SK-N-SH (cell line): ENCODE measurements around the gene IKZF1. TPM values are rescaled to one million over a fixed set of nuclear protein-coding genes. Genes with fewer than 3 reads are reported as not detected.

Experiments used
- CTCF ChIA-PET: fragments of 300-600, 350-600 bp; formaldehyde crosslinking; extraction: SDS; loops from one replicate; lab custom pipeline; 2021; lab: Yijun Ruan, JAX
- POLR2A ChIA-PET: fragments of 350-600 bp; sonication (Branson Sonifier 250); formaldehyde crosslinking; extraction: SDS; loops from one replicate; lab custom pipeline; 2020; ENCODE audit warnings: antibody characterized with exemption, inconsistent platforms; lab: Yijun Ruan, JAX
- DNase-seq: peaks from one replicate; pipeline ENCODE4 v3.0.0; 2012
- H2AFZ ChIP-seq: fragments of 200-600 bp; sonication (generic); 2 replicates; pipeline ENCODE4 v1.8.1; 2016; ENCODE audit warnings: antibody characterized with exemption, mild to moderate bottlenecking, low read depth
- H3F3A ChIP-seq: fragments of 200-600 bp; sonication (generic); replicated peaks from 2 replicates; pipeline ENCODE3; 2016; ENCODE audit warnings: antibody characterized with exemption, mild to moderate bottlenecking; ENCODE audit not compliant: insufficient read depth
- H3K27ac ChIP-seq, 2 experiments: fragments of 200-500 bp in 1 of 2; fragments of 200-600 bp in 1 of 2; sonication (Bioruptor generic) in 1 of 2; sonication (generic), shearing (Covaris generic) in 1 of 2; 2 replicates each; pipeline versions ENCODE4 v1.5.1 to v1.6.1; 2014 to 2016; ENCODE audit warnings: low read depth in 2 of 2, inconsistent platforms in 1 of 2, low read length in 1 of 2, mild to moderate bottlenecking in 1 of 2, mixed read lengths in 1 of 2
- H3K27me3 ChIP-seq: fragments of 200-600 bp; sonication (generic), shearing (Covaris generic); 2 replicates; pipeline ENCODE4 v1.6.1; 2016; ENCODE audit warnings: mixed run types; ENCODE audit not compliant: insufficient read depth
- H3K36me3 ChIP-seq, 2 experiments: fragments of 200-500 bp in 1 of 2; fragments of 200-600 bp in 1 of 2; sonication (Bioruptor generic) in 1 of 2; sonication (generic) in 1 of 2; replicated peaks in 1 of 2; 2 replicates each; pipeline versions ENCODE3 to v1.5.1; 2014 to 2016; ENCODE audit warnings: low read length in 1 of 2, mild to moderate bottlenecking in 1 of 2; ENCODE audit not compliant: insufficient read depth in 2 of 2, control insufficient read depth in 1 of 2
- H3K4me1 ChIP-seq, 2 experiments: fragments of 200-500 bp in 1 of 2; fragments of 200-600 bp in 1 of 2; sonication (Bioruptor generic) in 1 of 2; sonication (generic), shearing (Covaris generic) in 1 of 2; 2 replicates each; pipeline versions ENCODE4 v1.5.1 to v1.6.1; 2014 to 2016; ENCODE audit warnings: low read depth in 1 of 2, low read length in 1 of 2, mixed run types in 1 of 2; ENCODE audit not compliant: insufficient read depth in 2 of 2, control insufficient read depth in 1 of 2
- H3K4me2 ChIP-seq: fragments of 200-600 bp; sonication (generic), shearing (Covaris generic); 2 replicates; pipeline ENCODE4 v1.6.1; 2017; ENCODE audit warnings: mixed run types
- H3K4me3 ChIP-seq, 2 experiments: fragments of 200-500 bp in 1 of 2; fragments of 200-600 bp in 1 of 2; sonication (Bioruptor generic) in 1 of 2; sonication (generic), shearing (Covaris generic) in 1 of 2; 2 replicates each; pipeline versions ENCODE4 v1.5.1 to v1.8.1; 2014 to 2016; ENCODE audit warnings: low read depth in 2 of 2, inconsistent platforms in 1 of 2, low read length in 1 of 2, mild to moderate bottlenecking in 1 of 2, mixed read lengths in 1 of 2, moderate library complexity in 1 of 2
- H3K79me2 ChIP-seq: fragments of 200-600 bp; sonication (generic); 2 replicates; pipeline ENCODE4 v1.8.1; 2017; ENCODE audit warnings: mild to moderate bottlenecking; ENCODE audit not compliant: insufficient read depth
- H3K9ac ChIP-seq: fragments of 200-600 bp; sonication (generic); 2 replicates; pipeline ENCODE4 v1.6.1; 2017; ENCODE audit warnings: mixed run types
- H3K9me2 ChIP-seq: fragments of 200-600 bp; sonication (generic); 2 replicates; pipeline ENCODE4 v1.6.1; 2017; ENCODE audit warnings: mixed run types
- H3K9me3 ChIP-seq: fragments of 200-600 bp; sonication (generic); 2 replicates; pipeline ENCODE4 v1.6.1; 2017; ENCODE audit warnings: mixed run types, mild to moderate bottlenecking, moderate library complexity
- H4K20me1 ChIP-seq: fragments of 200-600 bp; sonication (generic); 2 replicates; pipeline ENCODE4 v1.6.1; 2017; ENCODE audit warnings: mild to moderate bottlenecking, mixed run types; ENCODE audit not compliant: insufficient read depth
- EZH2phosphoT487 ChIP-seq: fragments of 200-600 bp; sonication (generic); IDR thresholded peaks from 2 replicates; pipeline ENCODE4 v1.6.1; 2017; ENCODE audit warnings: low read depth, mixed run types, mild to moderate bottlenecking, antibody characterized with exemption, moderate library complexity, borderline replicate concordance
- FOXM1 ChIP-seq: IDR thresholded peaks from 2 replicates; pipeline ENCODE4 v1.4.0; 2012; ENCODE audit warnings: low read depth, mild to moderate bottlenecking
- GATA2 ChIP-seq: sonication (generic); formaldehyde crosslinking; IDR thresholded peaks from 2 replicates; pipeline ENCODE4 v1.5.0; 2020; ENCODE audit warnings: mild to moderate bottlenecking, missing genetic modification reagents
- JUND ChIP-seq: IDR thresholded peaks from 2 replicates; pipeline ENCODE4 v1.4.0; 2012
- NFIC ChIP-seq: IDR thresholded peaks from 2 replicates; pipeline ENCODE4 v1.4.0; 2012; ENCODE audit warnings: borderline replicate concordance
- RXRA ChIP-seq: IDR thresholded peaks from 2 replicates; pipeline ENCODE4 v1.4.0; 2012; ENCODE audit warnings: low read depth, mild to moderate bottlenecking, borderline replicate concordance
- TAF1 ChIP-seq: IDR thresholded peaks from 2 replicates; pipeline ENCODE4 v1.6.1; 2012; ENCODE audit warnings: low read depth, mild to moderate bottlenecking, low read length, moderate library complexity, borderline replicate concordance
- TCF12 ChIP-seq: IDR thresholded peaks from 2 replicates; pipeline ENCODE4 v1.4.0; 2012
- YY1 ChIP-seq: IDR thresholded peaks from 2 replicates; pipeline ENCODE4 v1.4.0; 2012; ENCODE audit warnings: low read depth, mild to moderate bottlenecking
- WGBS: methylation state at CpG from one replicate; pipeline ENCODE4 v1.1.6; 2017; ENCODE audit warnings: low lambda C conversion rate; 5-methylcytosine and 5-hydroxymethylcytosine counted together
- polyA plus RNA-seq, 3 experiments: library from polyadenylated mRNA; depleted of rRNA; stranded (reverse); fragments of >200 nt; gene quantifications; 2 replicates each; pipeline ENCODE4 v1.2.3, GENCODE V29; 2012
- TF ChIP-seq, protein P1 (sequence below): IDR thresholded peaks from 2 replicates; pipeline ENCODE4 v1.4.0; 2012; ENCODE audit warnings: low read depth

The IKZF1 gene
- polyA plus RNA-seq, 1 of the 3 experiments (the other 2 are of a cell fraction) = not detected

DNA sequence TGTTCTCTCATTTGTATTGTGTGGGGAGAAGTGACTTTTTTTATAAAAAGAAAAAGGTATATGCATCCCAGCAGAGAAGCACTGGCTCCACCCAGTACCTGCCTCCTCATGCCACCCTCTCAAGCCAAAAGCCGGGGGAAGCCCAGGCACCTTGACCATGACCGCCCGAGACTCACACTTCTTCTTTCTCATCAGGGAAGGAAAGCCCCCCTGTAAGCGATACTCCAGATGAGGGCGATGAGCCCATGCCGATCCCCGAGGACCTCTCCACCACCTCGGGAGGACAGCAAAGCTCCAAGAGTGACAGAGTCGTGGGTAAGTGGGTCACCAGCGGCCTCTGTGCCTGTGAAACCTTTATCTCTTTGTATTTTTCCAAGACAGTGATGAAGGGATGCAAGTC, 22.9 kb downstream of the IKZF1 start:
- Histone ChIP-seq H3K9me2 (no peaks in the 10 kb centered on the region), H3K4me1 (peaks cover 0 to 5% of the 10 kb centered on the region in 2 experiments; a peak in 2 of 4 replicates), H2AFZ (no peak overlapping the region), H3K9ac (no peak overlapping the region), H3K4me2 (no peak overlapping the region), H3K27me3 (no peaks in the 10 kb centered on the region; the same call in 1 of the 2 replicates), H3K9me3 (no peaks in the 10 kb centered on the region), H3K79me2 (no peaks in the 10 kb centered on the region), H3K4me3 (no peak overlapping the region), H4K20me1 (no peaks in the 10 kb centered on the region), H3K27ac (no peak overlapping the region), H3K36me3 (no peaks in the 10 kb centered on the region), H3F3A (no peaks in the 10 kb centered on the region)
- CTCF ChIA-PET = no interaction called here
- DNase-seq = no peak
- POLR2A ChIA-PET = no interaction called here
- 44% methylated on average over 10 of the region's 10 CpGs for WGBS
- no peak for TF ChIP-seq RXRA
- no peak for TF ChIP-seq EZH2phosphoT487
- TF ChIP-seq FOXM1 = no peak

DNA sequence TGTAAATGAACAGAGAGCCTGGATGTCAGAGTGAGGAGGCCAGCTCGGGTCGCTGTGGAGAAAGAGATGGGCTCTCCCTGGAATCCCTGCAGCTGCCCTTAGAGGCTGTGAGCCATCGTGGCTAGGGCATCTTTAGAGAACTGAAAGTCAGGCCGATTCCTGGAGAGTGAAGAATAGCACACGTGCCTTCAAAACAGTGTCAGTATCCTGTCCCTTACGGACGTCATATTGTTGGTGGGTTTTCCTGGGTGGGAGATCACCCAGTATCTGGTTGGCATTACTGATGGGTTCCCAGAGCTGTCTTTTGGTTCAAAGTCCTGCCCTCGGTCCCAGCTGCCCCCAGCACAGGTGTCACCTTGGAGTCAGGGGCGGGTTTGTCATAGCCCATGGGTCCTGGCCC, 25.3 kb downstream of the IKZF1 start:
- H3K9me2 ChIP-seq = no peaks in the 10 kb centered on the region
- H3F3A ChIP-seq = no peaks in the 10 kb centered on the region
- no peak overlapping the region for H2AFZ ChIP-seq
- POLR2A ChIA-PET = no interaction called here
- no peaks in the 10 kb centered on the region for H3K36me3 ChIP-seq
- CTCF ChIA-PET = interaction anchor here (2.4 kb wide), 1 partner anchor 124 kb away, joined by 7 read pairs; no protein-coding TSS in a partner anchor
- no peak overlapping the region for H3K27ac ChIP-seq
- no peak for DNase-seq
- no peak overlapping the region; a peak in 1 of 4 replicates for H3K4me3 ChIP-seq
- no peaks in the 10 kb centered on the region for H3K9me3 ChIP-seq
- H3K79me2 ChIP-seq = no peaks in the 10 kb centered on the region
- H4K20me1 ChIP-seq = no peaks in the 10 kb centered on the region
- peaks cover 5% of the 10 kb centered on the region in 2 experiments; a peak in 2 of 4 replicates for H3K4me1 ChIP-seq
- H3K9ac ChIP-seq = no peak overlapping the region
- TF ChIP-seq JUND (no peak), GATA2 (no peak), TAF1 (no peak)
- no peaks in the 10 kb centered on the region; the same call in 1 of the 2 replicates for H3K27me3 ChIP-seq
- 35% methylated on average over 9 of the region's 9 CpGs for WGBS
- H3K4me2 ChIP-seq = no peak overlapping the region

DNA sequence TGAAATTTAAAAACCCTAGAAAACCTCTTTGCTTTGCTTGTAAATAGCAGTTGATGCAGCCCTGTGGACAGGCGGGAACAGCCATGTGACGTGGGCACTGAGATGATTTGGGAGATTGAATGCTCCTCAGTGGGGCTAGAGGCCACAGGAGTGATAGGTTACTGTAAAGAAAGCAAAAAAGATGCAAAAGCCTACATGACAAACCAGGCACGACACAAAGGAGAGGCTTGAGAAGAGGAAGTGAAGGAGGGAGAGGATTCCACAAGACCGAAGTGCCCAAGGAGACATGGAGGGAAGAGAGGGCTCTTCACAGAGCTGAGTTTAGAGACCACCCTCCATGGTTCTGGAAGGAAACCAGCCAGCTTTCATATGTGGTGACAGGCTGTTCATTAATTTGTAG, 25.7 kb downstream of the IKZF1 start:
- H2AFZ ChIP-seq = no peak overlapping the region
- no peak overlapping the region for H3K4me2 ChIP-seq
- H3K9me2 ChIP-seq = no peaks in the 10 kb centered on the region
- no peak overlapping the region for H3K4me3 ChIP-seq
- no peaks in the 10 kb centered on the region for H3F3A ChIP-seq
- ChIA-PET CTCF (interaction anchor here (2.4 kb wide), 1 partner anchor 125 kb away, joined by 7 read pairs; no protein-coding TSS in a partner anchor), POLR2A (no interaction called here)
- DNase-seq = no peak
- no peak overlapping the region for H3K27ac ChIP-seq
- no peak overlapping the region for H3K9ac ChIP-seq
- TF ChIP-seq, protein P1, sequence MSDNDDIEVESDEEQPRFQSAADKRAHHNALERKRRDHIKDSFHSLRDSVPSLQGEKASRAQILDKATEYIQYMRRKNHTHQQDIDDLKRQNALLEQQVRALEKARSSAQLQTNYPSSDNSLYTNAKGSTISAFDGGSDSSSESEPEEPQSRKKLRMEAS = no peak
- TF ChIP-seq RXRA = no peak
- TF ChIP-seq TCF12 = no peak
- TF ChIP-seq EZH2phosphoT487 = no peak
- TF ChIP-seq FOXM1 = no peak
- TF ChIP-seq YY1 = no peak
- TF ChIP-seq NFIC = no peak
- peaks cover 5 to 6% of the 10 kb centered on the region in 2 experiments; a peak in 2 of 4 replicates for H3K4me1 ChIP-seq
- no peaks in the 10 kb centered on the region for H3K9me3 ChIP-seq
- no peaks in the 10 kb centered on the region for H4K20me1 ChIP-seq
- H3K79me2 ChIP-seq = no peaks in the 10 kb centered on the region
- no peaks in the 10 kb centered on the region for H3K36me3 ChIP-seq
- WGBS = 29% methylated on average over 4 of the region's 4 CpGs
- H3K27me3 ChIP-seq = no peaks in the 10 kb centered on the region; the same call in 1 of the 2 replicates
